Posterior vena cava (tissue), 2 donors: ENCODE measurements around the gene CREB3L4. TPM values are rescaled to one million over a fixed set of nuclear protein-coding genes. Genes with fewer than 3 reads are reported as not detected.
A peak's percentile ranks its signal among the peaks of the same experiment; 100 is the strongest.

ENCODE experiments used
- DNase-seq: peaks from one replicate; pipeline ENCODE4 v3.0.0-alpha.2; 2020; ENCODE audit warnings: low spot score
- intact Hi-C, 2 donors: fragments of 100-400 bp; cut with DNase I; formaldehyde crosslinking; loops; one replicate each; pipeline versions ENCODE4 v1.14.1 to v1.14.2; 2022 to 2023
- long read RNA-seq, 2 donors: library from polyadenylated mRNA; unstranded; transcript quantifications; one replicate each; pipeline ENCODE4 v2.0.0, GENCODE V29; 2020 to 2021
- total RNA-seq, 2 donors: library from RNA; stranded (reverse); fragmentation: NEBNext Ultra II Directional; extraction: Animal tissue kit (Norgen Biotek cat#: 25700); gene quantifications; one replicate each; pipeline ENCODE4 v1.2.1, GENCODE V29; 2021
- donor health status: DM: yes; HTN: yes; CAD: no.
- donor health status: DM: yes; HTN: yes; CAD: no.

Gene CREB3L4, protein sequence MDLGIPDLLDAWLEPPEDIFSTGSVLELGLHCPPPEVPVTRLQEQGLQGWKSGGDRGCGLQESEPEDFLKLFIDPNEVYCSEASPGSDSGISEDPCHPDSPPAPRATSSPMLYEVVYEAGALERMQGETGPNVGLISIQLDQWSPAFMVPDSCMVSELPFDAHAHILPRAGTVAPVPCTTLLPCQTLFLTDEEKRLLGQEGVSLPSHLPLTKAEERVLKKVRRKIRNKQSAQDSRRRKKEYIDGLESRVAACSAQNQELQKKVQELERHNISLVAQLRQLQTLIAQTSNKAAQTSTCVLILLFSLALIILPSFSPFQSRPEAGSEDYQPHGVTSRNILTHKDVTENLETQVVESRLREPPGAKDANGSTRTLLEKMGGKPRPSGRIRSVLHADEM
- total RNA-seq = 1 to 10 TPM; 3.2 to 5.3 TPM
- long read RNA-seq, donor 1, partial matches to known transcripts = 0 of 3 reads
- long read RNA-seq, donor 1, other reads (novel, unspliced or antisense) = 3 of 3 reads
- long read RNA-seq, donor 2, transcript CREB3L4-205 (10 exons, 1,752 nt) = major isoform, 6 of 17 reads
- long read RNA-seq, donor 2, partial matches to known transcripts = 2 of 17 reads
- long read RNA-seq, donor 2, other reads (novel, unspliced or antisense) = 9 of 17 reads

DNA sequence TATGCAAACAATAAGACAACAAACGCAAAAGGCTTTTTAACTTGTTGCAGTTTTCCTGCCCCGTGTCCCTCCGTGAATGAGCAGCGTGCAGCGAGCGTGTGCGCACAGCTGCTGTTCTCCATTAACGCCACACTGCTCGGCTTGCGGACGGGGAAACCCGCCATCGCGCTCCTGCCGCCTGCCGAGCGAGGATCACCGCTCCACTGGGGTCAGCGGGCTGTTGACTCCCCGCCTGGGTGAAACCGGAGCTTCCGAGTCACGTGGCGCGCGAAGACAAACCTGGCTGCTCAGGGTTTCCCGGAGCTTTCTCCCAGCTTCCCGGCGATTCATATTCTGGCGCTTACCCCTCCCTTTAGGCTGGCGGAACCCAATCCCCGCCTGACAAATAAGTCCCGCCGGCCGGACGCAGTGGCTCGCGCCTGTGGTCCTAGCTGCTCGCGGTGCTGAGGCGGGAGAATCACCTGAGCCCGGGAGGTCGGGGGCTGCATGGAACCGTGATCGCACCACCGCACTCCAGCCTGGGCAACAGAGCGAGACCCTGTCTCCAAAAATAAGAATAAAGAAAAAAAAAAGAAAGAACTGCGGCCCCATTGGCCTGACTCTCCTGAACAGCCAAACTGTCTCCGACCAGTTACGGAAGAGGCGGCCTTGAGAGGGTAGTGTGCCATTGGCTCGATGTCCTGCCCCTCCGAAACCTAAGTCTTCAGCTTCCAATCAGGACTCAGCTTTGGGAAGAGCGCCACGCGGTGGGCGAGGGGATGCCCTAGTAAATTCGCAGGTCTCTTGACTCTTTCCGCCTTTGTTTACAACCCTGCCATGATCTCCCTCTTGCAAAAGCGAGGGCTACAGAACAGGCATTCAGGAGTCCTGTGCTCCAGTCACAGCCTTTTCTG lies at the start of gene CREB3L4:
Gene CREB3L4 (plus strand): TSS at position 796 of the 893 bp plus-strand sequence. CDS start 624 bp downstream, outside the sequence.
- intact Hi-C loops = no loop called here

DNA sequence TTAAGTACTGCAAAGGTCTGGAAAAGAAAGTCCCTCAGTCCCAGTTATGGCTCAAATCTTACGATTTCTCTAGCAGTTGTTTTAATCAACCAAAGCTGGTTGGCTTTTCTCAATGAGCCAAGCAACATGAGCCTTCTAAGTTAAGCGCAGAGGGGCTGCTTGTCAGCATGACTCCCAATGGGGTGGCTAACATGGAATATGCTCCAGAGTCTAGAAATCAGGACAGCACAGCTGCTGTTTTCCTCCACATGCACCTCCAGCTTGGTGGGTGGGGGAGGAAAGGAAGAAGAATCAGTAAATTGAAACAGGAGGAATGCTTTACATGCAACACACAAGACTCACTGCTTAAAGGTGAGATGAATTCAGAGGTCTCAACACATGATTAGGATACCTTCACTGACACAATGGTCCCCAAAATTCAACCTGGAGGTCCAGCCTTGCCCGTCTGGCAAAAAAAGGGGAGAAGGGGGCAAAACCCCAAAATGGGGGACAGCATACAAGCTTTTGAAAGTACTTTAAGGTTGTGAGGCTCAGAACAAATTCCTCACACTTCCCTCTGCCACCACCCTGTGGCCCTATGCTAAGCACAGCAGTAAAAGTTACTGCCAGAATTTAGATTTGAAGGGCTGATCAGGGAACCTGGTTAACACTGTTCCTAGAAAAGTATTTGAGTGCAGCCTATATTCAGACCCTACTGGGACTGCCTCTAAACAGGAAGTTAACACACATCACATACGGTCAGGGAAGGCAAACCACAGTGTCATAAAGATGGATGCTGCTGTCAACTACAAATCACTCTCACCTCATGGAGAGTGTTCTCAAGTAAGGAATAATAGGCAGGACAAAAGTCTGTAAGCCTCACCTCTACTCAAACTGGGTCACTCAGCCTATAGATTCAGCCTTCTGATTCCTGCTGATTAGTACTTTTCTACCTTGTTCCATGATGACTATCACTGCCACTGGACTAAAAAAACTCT lies 47.5 kb upstream of the CREB3L4 start:
- no peak for DNase-seq
- intact Hi-C loops = loop anchor here in 1 of 2 donors (5.0 kb wide), 1 partner anchor 33 kb away; no protein-coding TSS in a partner anchor

More for the DNA sequence above, at the start of gene CREB3L4:
- DNase-seq = peak; percentile 96

DNA sequence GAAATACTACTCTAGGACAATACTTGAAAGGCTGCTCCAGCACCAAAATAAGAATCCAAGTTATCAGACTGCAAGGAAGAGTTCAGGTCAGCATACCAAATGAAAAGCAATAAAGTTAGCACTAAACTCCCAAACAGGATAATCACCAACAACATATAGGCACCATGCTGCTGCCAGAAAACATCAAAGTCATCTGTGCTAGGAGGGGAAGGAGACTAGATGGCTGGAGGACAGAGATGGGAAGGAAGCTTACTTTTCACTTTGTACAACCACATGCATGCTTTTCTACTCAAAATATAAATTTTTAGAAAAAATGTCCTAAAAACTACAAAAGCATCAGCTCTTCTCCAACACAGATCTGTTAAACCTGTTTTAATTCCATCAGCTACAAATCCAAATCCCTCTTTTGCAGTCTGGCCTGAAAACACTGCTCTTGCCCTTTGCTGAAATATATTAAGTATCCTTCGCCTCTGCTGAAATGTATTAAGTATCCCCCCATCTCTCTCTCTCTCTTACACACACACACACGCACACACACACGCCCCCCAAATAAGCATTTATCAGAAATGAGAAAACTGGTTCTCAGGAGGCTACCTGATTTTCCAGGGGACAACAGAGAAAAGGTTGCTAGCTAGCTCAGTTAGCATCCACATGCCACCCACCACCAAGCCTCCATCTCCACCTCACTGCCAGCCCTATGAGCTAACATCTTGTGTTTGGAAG lies 46.5 kb upstream of the CREB3L4 start:
- no peak for DNase-seq
- intact Hi-C loops = loop anchor here in 1 of 2 donors (5.0 kb wide), 1 partner anchor 34 kb away; no protein-coding TSS in a partner anchor

DNA sequence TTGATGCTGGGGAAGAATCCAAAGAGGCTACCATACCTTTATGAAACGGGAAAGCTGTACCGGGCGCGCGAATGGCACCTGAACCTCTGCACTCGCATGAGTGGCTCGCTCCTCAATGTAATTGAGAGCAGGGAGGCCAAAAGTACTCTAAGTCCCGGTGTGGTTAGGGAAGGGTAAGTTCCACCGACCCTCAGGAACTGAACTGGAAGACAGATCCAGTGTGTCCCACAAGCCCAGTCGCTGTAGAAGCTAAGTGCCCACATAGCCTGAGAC lies 46.0 kb upstream of the CREB3L4 start:
- intact Hi-C loops = loop anchor here in 1 of 2 donors (5.0 kb wide), 1 partner anchor 34 kb away; no protein-coding TSS in a partner anchor
- DNase-seq = no peak

DNA sequence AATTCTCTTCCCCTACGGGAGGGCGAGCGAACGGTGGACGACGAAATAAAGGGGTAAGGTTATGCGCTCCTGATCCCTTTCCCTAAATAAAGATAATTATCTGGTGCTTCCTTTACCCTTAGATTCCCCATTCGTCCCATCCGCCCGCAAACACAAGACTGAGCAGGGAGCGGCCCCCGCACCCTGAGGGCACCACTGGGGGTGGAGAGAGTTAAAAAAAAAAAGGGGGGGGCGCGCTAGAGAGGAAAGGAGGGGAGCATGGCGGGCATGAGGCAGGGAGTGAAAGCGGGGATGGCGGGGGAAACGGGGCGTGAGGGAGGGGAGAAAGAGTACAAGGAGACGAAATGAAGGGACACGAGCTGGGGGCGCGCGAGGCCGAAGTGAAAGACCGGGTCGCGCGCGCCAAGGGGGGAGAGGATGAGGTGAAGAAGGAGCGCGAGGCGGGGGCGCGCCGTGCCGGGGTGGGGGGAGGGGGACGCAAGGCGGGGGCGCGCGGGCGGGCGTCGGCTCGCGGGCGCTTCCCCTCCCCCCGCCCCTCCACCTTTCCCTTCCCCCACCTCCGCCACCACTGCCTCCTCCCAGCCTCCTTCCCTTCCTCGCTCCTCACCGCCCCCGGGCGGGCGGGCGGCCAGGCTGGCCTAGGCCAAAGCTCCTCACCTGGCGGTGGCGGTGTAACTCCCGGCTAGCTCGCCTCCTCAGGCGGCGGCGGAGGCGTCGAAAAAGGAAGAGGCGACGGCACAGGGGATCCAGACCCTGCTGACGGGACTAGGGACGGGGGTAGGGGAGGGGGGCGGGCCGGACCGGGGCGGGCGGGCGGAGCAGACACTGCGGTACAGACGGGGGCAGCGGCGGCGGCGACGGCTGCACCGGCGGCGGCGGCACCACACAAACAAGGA lies 45.4 kb upstream of the CREB3L4 start:
- intact Hi-C loops = loop anchor here in 1 of 2 donors (5.0 kb wide), 1 partner anchor 35 kb away; no protein-coding TSS in a partner anchor

DNA sequence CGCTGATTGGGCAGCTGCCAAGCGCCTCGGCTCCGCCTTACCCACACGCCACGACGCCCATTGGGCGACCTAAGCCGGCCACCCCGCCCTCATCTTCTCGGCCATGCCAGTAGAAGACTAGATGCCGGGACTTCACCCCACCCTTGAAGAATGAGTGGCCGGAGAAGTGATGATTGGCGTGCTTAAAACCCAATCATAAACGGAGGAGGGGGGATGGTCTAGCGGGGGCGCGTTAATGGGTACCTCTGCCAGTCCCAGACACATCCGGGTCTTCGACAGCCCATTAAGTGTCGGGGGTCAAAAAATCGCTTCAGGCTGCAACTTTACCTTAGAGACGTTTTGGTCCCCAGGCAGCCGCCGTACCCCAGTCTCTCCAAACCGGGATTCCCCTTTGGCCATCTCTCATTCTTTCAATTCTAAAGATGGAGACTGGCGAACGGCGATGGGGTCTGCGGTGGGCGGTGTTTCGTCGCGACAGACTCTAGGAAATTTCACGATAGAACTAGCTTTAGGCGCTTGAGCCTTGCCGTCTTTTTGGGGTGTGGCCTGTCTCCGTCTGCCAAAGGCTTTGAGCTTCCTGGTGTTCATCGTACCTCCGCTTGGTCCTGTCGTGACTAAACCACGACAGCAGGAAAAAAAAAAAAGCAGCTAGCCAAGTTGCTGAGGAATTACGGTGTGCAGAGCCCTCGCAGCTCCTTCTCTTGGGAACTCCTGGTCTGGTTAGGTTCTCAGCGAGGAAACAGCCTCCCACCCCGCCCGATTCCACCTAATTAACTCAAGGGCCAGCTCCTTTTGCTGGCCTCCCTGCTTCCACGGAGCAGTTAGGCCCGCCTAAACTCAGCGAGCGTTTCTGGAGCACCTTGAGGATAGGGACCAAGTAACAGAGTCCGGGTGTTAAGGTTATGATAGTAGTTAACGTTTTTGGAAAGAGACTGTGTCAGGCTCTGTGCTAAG lies 44.5 kb upstream of the CREB3L4 start, which contains the start of gene GATAD2B:
Gene GATAD2B (minus strand): TSS at position 1 of the 954 bp plus-strand sequence. CDS start 94,625 bp downstream, outside the sequence.
- intact Hi-C loops = loop anchor here in 1 of 2 donors (5.0 kb wide), 1 partner anchor 36 kb away; no protein-coding TSS in a partner anchor
- DNase-seq = peak; percentile 100

More for the DNA sequence above, 45.4 kb upstream of the CREB3L4 start:
- no peak for DNase-seq

DNA sequence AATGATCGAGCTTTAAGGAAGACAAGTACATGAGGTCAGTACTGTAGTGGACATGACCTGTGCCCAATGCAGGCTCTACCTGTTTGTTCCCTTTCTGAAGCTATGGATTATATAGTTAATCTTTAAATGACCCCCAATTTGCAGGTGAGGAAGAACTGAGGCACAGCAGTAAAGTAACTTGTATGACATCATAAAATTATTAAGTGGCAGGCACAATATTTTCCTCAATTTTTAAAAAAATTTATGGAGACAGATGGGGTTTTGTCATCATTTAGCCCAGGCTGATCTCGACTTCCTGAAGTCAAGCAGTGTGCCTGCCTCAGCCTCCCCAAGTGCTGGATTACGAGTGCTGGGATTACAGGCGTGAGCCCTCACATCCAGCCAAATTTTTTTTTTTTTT lies 41.3 kb upstream of the CREB3L4 start:
- intact Hi-C loops = no loop called here

DNA sequence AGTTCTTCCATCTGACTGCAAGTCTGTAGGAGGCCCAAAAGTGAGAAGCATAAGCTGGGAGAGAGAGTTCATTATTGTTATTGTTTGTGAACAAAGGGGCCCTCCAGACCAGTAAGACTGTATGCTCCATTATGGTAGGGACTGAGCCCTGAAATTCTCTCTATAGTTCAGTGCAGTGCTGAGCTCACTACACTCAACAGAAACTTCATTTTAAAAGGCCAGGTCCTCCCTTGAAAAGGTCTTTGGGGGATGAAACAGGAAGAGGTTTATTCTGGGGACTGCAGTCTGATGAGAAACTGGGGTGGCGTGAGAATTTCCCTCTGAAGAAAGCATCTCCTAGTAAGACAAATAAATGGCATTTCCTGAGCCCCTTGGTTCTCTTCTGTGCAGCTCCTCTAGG lies 39.5 kb upstream of the CREB3L4 start:
- intact Hi-C loops = no loop called here
- DNase-seq = no peak

More for the DNA sequence above, 41.3 kb upstream of the CREB3L4 start:
- DNase-seq = no peak

DNA sequence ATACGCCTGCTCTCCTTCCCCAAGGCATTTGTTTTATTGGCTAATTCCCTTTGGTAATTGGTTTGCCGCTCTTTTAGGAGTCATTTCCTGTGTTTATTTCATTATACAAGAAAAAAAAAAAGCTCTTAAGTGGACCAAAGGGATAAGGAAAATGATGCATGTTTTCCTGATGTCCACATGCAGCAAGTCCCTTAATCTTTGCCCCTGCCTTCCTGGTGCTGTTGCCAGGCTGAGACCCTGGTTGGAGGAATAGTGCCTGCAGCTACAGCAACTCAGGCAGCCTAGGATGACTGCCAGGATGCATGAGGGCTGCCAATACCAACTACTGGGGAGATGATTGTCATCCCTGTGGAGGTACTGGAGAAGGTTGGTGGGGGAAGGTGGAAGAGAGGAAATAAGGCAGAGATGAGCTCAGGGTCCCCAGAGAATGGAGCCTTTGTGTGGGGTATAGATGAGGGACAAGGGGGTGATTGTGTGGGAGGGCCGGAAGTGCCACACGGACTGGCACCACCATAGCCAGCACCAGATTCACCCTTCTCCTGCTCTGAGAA lies 38.8 kb upstream of the CREB3L4 start:
- no peak for DNase-seq
- intact Hi-C loops = no loop called here

DNA sequence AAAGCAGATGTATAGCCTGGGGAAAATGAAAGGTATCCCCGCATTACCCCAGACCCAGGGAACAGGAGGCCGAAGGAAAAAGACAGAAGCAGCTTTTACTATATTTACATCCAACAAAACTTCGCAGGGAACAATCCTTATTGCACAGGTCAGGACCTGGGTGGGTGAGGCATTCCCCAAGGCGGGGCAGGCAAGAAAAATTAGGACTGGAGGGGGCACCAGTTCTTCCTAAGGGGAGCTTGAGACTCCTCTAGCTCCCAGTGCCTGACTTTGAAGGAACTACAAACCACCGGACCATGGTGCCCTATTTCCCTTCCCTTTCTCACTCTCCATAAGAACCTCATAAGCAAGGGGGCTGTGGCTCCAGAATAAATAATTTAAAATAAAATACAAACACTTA lies 38.3 kb upstream of the CREB3L4 start:
- no peak for DNase-seq
- intact Hi-C loops = no loop called here

DNA sequence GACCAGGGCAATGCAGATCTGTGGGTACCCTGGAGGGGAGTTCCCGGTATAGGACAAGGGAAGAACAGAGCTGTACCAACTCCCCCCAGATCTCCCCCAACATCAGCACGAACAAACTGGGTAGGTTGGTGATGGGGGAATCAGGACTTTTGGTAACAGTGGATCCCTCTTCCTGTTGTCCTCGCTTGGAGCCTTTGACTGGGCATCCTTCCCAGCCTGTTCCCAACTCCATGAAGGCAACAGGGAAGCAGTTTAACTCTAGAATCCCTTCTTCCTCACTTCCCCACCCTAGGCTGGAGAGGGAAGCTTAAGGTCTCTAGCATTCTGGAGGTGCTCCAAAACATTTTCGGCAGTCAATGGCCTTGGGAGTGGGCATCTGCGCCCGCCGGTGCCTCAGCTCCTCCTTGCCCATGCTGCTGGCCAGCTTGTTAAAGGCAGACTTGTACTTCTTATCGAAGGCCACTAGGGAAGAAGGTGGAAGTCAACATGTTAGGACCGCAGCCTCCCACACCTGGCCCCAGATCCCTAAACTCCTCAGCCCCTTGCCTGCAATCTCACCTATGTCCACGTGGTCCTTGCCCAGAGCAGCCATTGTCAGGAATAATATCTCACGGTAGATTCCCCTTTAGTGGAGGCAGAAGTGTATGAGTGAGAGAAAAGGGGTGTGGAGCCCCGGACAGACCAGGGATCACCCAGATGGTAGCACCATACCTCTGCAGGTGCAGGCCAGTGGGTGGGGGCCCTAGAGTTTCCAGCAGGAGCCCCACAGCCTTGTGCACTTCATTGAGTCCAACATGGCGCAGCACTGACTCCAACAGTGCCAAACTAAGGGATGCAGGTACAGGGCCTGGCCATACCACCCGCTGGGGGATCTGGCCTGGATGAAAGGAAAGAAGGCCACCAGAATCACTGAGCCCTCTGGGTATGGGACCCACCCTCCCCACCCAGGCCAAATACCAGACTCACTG lies 37.4 kb upstream of the CREB3L4 start:
- no peak for DNase-seq

DNA sequence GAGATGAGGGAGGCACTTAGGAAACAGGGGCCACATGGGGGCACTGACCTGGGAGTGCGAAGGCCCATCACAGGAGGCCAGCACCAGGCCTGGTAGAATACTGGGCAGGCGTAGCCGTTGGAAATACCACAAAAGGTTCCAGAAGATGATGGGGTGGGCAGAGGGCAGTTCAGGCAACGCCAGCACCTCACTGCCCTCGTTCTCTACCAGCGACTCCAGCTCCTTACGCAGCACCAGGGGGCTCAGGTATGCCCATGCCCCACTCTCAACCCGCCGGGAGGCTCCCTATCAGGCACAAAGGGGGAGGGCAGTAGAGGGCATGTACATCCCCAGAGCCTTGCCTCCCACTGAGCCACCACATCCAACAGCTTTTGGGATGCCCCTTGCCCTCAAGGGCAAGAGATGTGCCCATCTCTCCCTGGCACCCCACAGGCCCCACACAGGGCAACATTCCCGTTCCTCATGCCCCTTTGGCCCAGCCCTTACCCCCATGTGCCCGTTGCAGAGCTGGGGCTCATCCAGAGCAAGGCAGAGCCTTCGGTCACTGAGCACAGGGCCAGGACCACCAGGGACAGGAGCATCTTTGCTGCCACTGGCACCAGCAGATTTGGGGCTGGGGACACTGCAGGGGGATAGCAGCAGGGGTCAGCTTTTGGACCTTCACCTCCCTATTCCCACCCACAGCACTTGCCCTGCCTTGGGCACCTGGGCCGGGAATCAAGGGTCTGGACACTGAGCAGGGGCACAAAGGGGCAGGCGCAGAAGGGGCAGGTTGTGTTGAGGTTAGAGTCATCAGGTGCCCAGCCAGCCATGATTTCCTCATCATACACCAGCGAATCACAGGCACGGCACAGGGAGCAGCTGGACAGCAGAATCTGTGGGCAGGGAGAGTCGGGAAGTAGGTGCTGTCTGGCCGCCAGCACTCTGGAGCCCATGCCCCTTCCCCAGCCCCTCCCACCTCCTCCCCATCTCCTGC lies 35.3 kb upstream of the CREB3L4 start:
- intact Hi-C loops = no loop called here
- peak; percentile 42 for DNase-seq

More for the DNA sequence above, 37.4 kb upstream of the CREB3L4 start:
- intact Hi-C loops = no loop called here

DNA sequence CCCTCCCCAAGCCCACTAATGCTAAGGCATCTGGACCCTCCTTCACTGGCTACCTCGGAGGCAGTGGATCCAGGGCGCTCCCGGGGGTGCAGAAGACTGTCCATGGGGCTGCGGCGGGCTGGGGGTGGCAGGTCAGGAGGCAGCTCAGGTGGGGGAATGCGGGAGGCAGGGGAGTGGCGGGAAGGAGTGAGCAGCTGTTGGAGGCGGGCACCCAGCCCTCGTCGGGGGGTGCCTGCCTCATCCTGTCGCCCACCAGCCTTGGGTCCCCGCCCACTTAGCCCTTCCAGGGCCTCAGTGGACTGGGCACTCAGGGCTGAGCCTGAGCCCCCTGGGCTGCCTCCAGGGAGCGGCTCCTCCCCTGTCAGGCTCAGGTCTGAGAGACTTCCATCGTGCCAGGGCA lies 34.3 kb upstream of the CREB3L4 start:
- DNase-seq = no peak
- intact Hi-C loops = no loop called here
